ENCODE measurements around the gene YJEFN3. TPM values are rescaled to one million over a fixed set of nuclear protein-coding genes. Genes with fewer than 3 reads are reported as not detected.

Gene YJEFN3
- total RNA-seq, 1 experiment from 2014 or later: 25.3 TPM

DNA sequence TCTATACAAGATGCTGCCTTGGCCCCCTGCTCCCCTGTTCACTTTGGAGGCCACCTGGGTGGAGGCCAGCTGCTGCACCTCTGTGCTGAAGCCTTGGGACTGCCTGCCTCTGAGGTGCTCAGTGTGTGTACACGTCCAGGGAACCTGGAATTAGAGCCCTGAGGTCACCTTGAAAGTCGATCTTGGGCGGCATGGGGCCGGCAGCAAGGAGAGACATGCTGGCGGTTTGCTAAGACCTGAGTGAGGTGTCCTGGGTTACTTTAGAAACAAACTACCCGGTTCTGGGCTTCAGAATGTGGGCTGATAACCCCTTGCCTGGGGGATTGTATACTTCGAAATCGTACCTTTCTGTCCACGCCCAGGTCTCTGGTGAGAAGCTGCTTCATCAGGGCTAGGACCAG lies 38.9 kb upstream of the YJEFN3 start:
- Histone ChIP-seq H4K20me1 (ENCODE audit: insufficient read depth) (peaks cover 10% of the 10 kb centered on the region; the same call in 1 of the 2 replicates), H3K4me2 (ENCODE audit: low read length) (peak overlapping the region; percentile 62; the same call in 1 of the 2 replicates), H3K79me2 (ENCODE audit: insufficient read depth, low read length) (peaks cover 93% of the 10 kb centered on the region), H3K4me1 (ENCODE audit: control insufficient read depth in 1 of 2, insufficient read depth in 2 of 2, low read length in 2 of 2) (peaks cover 19 to 43% of the 10 kb centered on the region in 2 experiments), H3K27me3 (ENCODE audit: insufficient read depth, low read length) (no peaks in the 10 kb centered on the region), H3K27ac (ENCODE audit: low read depth, low read length) (peak overlapping the region; percentile 72), H3K9ac (ENCODE audit: low read length) (peak overlapping the region; percentile 21; the same call in 1 of the 2 replicates), H3K4me3 (replicated peaks in 1 of 2; ENCODE audit: low read depth in 1 of 2, low read length in 2 of 2) (no peak overlapping the region), H3K9me3 (ENCODE audit: control insufficient read depth in 1 of 2, insufficient read depth in 1 of 2, low read depth in 1 of 2, low read length in 2 of 2) (no peaks in the 10 kb centered on the region), H3K9me2 (ENCODE audit: insufficient read depth) (no peaks in the 10 kb centered on the region), H3K36me3 (ENCODE audit: control insufficient read depth in 1 of 2, insufficient read depth in 2 of 2, low read length in 2 of 2) (peaks cover 13 to 20% of the 10 kb centered on the region in 2 experiments; a peak in 3 of 4 replicates), H2AFZ (ENCODE audit: low read depth, low read length, poor library complexity, severe bottlenecking) (no peak overlapping the region)
- DNase-seq (ENCODE audit: low read depth, low spot score): no peak
- ChIA-PET POLR2A (interaction anchor here (1.2 to 2.2 kb wide), 2 partner anchors 123 to 125 kb away, joined by 4 to 10 read pairs; no protein-coding TSS in a partner anchor), CTCF (interaction anchor here (0.9 to 3.2 kb wide), 12 partner anchors 9 to 349 kb away, joined by 3 to 40 read pairs (median 4); partner anchors contain the start of gene GATAD2A), RAD21 (ENCODE audit: low non-redundant PET in 1 of 2, low total read pairs in 2 of 2, uncharacterized antibody in 2 of 2, unreplicated experiment in 2 of 2) (interaction anchor here (0.6 to 1.4 kb wide), 3 partner anchors 123 to 163 kb away, joined by 3 to 5 read pairs (median 3); no protein-coding TSS in a partner anchor)
- TF ChIP-seq ELF1 (IDR thresholded peaks at IDR 0.05; ENCODE audit: borderline replicate concordance, low read depth): no peak
- no peak for TF ChIP-seq SRF (IDR thresholded peaks at IDR 0.05; ENCODE audit: low read depth)
- no peak for TF ChIP-seq SIN3A (IDR thresholded peaks at IDR 0.05; ENCODE audit: low read depth)
- TF ChIP-seq, protein P1, sequence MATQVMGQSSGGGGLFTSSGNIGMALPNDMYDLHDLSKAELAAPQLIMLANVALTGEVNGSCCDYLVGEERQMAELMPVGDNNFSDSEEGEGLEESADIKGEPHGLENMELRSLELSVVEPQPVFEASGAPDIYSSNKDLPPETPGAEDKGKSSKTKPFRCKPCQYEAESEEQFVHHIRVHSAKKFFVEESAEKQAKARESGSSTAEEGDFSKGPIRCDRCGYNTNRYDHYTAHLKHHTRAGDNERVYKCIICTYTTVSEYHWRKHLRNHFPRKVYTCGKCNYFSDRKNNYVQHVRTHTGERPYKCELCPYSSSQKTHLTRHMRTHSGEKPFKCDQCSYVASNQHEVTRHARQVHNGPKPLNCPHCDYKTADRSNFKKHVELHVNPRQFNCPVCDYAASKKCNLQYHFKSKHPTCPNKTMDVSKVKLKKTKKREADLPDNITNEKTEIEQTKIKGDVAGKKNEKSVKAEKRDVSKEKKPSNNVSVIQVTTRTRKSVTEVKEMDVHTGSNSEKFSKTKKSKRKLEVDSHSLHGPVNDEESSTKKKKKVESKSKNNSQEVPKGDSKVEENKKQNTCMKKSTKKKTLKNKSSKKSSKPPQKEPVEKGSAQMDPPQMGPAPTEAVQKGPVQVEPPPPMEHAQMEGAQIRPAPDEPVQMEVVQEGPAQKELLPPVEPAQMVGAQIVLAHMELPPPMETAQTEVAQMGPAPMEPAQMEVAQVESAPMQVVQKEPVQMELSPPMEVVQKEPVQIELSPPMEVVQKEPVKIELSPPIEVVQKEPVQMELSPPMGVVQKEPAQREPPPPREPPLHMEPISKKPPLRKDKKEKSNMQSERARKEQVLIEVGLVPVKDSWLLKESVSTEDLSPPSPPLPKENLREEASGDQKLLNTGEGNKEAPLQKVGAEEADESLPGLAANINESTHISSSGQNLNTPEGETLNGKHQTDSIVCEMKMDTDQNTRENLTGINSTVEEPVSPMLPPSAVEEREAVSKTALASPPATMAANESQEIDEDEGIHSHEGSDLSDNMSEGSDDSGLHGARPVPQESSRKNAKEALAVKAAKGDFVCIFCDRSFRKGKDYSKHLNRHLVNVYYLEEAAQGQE (IDR thresholded peaks at IDR 0.05; ENCODE audit: low read depth): no peak
- TF ChIP-seq FOSL1 (IDR thresholded peaks at IDR 0.05; ENCODE audit: low read depth): no peak
- no peak for TF ChIP-seq CBX3 (IDR thresholded peaks at IDR 0.05; ENCODE audit: low read depth)
- TF ChIP-seq POLR2A (IDR thresholded peaks at IDR 0.05; ENCODE audit: borderline replicate concordance, extremely low read depth, insufficient read depth, insufficient read length): no peak
- TF ChIP-seq JUND (IDR thresholded peaks at IDR 0.05): no peak
- TF ChIP-seq POLR2AphosphoS5 (IDR thresholded peaks at IDR 0.05; ENCODE audit: low read depth, low read length): no peak
- no peak for TF ChIP-seq CEBPB (IDR thresholded peaks at IDR 0.05; ENCODE audit: low read depth)
- TF ChIP-seq, protein P2, sequence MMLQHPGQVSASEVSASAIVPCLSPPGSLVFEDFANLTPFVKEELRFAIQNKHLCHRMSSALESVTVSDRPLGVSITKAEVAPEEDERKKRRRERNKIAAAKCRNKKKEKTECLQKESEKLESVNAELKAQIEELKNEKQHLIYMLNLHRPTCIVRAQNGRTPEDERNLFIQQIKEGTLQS (IDR thresholded peaks at IDR 0.05): no peak
- no peak for TF ChIP-seq EGR1 (IDR thresholded peaks at IDR 0.05; ENCODE audit: low read depth)
- TF ChIP-seq, protein P3, sequence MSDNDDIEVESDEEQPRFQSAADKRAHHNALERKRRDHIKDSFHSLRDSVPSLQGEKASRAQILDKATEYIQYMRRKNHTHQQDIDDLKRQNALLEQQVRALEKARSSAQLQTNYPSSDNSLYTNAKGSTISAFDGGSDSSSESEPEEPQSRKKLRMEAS (IDR thresholded peaks at IDR 0.05): no peak
- no peak for TF ChIP-seq YY1 (IDR thresholded peaks at IDR 0.05; ENCODE audit: extremely low read depth, insufficient replicate concordance, low read depth, low read length)
- TF ChIP-seq TCF7L2 (IDR thresholded peaks at IDR 0.05; ENCODE audit: borderline replicate concordance, extremely low read depth, insufficient read depth, insufficient read length): no peak
- no peak for TF ChIP-seq ZNF274 (IDR thresholded peaks at IDR 0.05; ENCODE audit: low read depth, low read length)
- TF ChIP-seq, protein P4, sequence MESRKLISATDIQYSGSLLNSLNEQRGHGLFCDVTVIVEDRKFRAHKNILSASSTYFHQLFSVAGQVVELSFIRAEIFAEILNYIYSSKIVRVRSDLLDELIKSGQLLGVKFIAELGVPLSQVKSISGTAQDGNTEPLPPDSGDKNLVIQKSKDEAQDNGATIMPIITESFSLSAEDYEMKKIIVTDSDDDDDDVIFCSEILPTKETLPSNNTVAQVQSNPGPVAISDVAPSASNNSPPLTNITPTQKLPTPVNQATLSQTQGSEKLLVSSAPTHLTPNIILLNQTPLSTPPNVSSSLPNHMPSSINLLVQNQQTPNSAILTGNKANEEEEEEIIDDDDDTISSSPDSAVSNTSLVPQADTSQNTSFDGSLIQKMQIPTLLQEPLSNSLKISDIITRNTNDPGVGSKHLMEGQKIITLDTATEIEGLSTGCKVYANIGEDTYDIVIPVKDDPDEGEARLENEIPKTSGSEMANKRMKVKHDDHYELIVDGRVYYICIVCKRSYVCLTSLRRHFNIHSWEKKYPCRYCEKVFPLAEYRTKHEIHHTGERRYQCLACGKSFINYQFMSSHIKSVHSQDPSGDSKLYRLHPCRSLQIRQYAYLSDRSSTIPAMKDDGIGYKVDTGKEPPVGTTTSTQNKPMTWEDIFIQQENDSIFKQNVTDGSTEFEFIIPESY (IDR thresholded peaks at IDR 0.05; ENCODE audit: extremely low read depth, insufficient replicate concordance, low read length): no peak
- no peak for TF ChIP-seq ZFX (IDR thresholded peaks at IDR 0.05)
- no peak for TF ChIP-seq EZH2 (IDR thresholded peaks at IDR 0.05)
- no peak for TF ChIP-seq RAD21 (IDR thresholded peaks at IDR 0.05; ENCODE audit: low read depth)
- BruUV-seq (replicated peaks): TSS peak; percentile 61
- intact Hi-C loops (cut with micrococcal nuclease): loop anchor here (1.0 to 5.0 kb wide), 3 partner anchors 83 to 343 kb away; partner anchors contain the start of gene GATAD2A
- peak; percentile 13; the same call in 1 of the 2 replicates for ATAC-seq
